ENCODE data around the gene IGF1R.

The IGF1R gene

DNA sequence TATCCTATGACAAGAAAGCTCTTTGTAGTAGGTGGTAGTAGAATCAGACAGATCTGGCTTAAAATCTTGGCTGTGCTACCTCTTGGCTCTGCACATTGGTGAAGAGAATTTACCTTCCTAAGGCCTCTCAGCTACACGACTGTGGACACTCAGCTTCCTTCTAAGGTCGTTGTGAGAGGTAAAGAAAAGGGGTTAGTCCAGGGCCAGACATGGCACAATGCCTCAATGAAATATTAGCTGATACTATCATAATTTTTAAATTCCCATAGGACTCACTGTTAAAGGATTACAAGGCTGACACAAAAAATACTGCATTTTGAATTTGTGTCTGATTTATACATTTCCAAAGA lies 80.4 kb downstream of the IGF1R start:
- TF ChIP-seq ZFX (IDR thresholded peaks at IDR 0.05): no peak
- TF ChIP-seq, protein P1, sequence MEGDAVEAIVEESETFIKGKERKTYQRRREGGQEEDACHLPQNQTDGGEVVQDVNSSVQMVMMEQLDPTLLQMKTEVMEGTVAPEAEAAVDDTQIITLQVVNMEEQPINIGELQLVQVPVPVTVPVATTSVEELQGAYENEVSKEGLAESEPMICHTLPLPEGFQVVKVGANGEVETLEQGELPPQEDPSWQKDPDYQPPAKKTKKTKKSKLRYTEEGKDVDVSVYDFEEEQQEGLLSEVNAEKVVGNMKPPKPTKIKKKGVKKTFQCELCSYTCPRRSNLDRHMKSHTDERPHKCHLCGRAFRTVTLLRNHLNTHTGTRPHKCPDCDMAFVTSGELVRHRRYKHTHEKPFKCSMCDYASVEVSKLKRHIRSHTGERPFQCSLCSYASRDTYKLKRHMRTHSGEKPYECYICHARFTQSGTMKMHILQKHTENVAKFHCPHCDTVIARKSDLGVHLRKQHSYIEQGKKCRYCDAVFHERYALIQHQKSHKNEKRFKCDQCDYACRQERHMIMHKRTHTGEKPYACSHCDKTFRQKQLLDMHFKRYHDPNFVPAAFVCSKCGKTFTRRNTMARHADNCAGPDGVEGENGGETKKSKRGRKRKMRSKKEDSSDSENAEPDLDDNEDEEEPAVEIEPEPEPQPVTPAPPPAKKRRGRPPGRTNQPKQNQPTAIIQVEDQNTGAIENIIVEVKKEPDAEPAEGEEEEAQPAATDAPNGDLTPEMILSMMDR (conservative IDR thresholded peaks at IDR 0.05): no peak
- peak overlapping the region; percentile 64 for H3K27ac ChIP-seq

DNA sequence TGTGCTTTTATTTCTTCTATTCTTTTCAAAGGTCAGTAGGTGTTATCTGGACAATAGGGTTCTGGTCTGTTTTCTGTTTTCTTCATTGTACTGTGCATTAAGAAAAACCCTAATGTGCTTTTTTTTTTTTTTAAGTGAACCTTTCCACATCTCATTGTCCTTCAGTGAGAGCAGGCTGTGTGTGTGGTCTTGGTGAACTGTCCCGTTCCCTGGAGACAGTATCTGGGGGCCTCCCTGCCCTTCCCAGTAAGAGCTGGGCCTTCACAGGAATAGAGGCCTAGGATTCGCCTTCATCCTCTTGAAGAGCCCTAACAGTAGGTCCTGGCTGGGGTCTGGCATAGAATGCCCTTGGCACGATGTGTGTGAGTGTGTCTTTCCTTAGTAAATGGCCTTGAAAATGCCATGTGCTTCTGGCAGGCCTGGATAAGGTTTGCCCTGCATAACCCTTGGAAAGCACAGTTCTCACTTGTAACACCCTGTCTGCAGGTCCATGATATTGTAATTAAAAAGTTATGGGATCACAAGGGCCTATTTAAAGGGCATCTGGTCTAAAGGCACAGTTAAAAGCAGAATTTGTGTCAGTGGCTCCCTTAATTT lies 81.2 kb downstream of the IGF1R start:
- H3K27ac ChIP-seq: no peak overlapping the region
- TF ChIP-seq, protein P1 (conservative IDR thresholded peaks at IDR 0.05): no peak
- no peak for TF ChIP-seq ZFX (IDR thresholded peaks at IDR 0.05)

DNA sequence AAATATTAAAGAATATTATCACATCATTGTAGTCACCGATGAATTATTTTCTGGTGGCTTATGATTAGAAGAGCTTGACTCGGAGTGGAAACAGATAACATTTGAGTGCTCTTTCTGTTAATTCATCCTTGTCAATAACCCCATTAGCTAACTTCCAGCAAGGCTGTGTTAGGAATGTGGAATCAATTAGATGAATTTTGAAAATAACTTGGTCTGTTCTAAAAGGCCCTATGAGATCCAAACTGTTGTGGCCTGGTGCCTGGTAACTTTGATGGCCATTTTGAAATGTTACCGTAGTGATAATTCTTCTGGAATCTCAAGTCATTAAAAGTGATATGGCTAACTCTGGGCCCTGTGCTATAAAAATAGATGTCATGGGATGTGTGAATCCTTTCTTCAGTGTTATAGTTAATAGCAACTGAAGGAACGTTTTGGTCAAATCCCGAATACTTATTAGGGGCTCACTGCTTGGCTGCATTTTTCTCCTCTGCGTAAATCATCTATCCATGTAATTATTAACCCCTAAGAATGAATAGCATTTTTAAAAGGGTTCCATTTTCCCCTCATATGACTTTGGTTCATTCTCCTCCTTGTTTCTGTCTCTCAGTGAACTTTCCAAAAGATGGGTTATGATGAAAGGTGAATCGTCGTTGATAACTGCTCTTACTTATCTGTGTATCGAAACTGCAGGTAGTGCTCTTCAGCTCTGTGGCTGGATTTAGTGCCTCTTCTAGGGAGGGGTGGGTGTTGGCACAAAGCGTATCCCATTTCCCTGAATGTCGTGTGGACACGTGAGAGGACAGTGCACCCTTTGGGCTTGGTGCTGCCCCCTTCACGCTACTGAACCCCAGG lies 82.7 kb downstream of the IGF1R start:
- TF ChIP-seq ZFX (IDR thresholded peaks at IDR 0.05): no peak
- TF ChIP-seq, protein P1 (conservative IDR thresholded peaks at IDR 0.05): no peak
- H3K27ac ChIP-seq: no peak overlapping the region

DNA sequence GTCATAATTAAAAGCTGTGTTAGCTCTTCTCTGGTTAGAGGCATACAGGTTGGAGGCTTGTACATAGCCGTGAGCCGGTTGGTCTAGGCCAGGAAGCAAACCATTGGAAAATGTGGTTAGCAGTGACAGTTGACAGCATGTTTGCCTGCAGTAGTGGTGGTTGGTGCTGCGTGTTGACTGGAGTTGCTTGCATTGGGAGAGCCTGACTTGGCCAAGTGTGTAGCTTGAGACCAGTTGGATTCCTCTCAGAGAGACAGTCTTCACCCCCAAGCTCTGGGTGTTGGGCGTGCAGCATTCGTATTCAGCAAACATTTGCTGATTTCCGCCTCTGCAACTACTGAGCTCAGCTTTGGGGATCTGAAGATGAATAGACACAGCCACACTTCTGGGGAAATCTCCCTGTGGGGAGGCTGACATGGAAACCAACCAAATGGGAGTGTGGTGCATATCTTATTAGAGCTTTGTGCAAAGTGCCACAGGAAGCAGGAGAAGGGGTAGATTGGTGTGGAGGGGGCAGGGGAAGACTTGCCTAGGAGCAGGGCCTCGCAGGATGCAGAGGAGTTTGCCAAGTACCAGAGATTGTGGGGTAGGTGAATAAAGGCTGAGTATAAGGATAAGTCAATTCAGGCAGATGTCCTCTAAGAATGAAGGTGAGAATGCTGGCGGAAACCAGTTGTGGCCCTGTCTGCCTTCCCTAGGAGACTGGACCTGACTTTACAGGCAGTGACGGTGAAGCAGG lies 83.5 kb downstream of the IGF1R start:
- no peak overlapping the region for H3K27ac ChIP-seq
- no peak for TF ChIP-seq ZFX (IDR thresholded peaks at IDR 0.05)
- TF ChIP-seq, protein P1 (conservative IDR thresholded peaks at IDR 0.05): no peak

DNA sequence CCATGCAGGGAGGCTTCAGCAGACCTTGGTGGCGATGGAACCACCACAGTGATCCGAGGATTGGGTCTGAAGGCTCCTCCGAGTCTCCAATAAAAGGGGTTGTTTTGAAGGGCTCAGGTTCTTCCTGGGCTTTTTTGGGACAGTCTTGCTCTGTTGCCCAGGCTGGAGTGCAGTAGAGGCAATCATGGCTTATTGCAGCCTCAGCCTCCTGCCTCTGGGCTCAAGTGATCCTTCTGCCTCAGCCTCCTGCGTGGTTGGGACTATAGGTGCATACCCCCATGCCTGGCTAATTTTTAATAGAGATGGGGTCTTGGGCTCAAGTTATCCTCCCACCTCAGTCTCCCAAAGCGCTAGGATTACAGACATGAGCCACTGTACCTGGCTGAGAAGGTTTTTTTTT lies 84.8 kb downstream of the IGF1R start:
- no peak for TF ChIP-seq ZFX (IDR thresholded peaks at IDR 0.05)
- TF ChIP-seq, protein P1 (conservative IDR thresholded peaks at IDR 0.05): no peak
- no peak overlapping the region for H3K27ac ChIP-seq

DNA sequence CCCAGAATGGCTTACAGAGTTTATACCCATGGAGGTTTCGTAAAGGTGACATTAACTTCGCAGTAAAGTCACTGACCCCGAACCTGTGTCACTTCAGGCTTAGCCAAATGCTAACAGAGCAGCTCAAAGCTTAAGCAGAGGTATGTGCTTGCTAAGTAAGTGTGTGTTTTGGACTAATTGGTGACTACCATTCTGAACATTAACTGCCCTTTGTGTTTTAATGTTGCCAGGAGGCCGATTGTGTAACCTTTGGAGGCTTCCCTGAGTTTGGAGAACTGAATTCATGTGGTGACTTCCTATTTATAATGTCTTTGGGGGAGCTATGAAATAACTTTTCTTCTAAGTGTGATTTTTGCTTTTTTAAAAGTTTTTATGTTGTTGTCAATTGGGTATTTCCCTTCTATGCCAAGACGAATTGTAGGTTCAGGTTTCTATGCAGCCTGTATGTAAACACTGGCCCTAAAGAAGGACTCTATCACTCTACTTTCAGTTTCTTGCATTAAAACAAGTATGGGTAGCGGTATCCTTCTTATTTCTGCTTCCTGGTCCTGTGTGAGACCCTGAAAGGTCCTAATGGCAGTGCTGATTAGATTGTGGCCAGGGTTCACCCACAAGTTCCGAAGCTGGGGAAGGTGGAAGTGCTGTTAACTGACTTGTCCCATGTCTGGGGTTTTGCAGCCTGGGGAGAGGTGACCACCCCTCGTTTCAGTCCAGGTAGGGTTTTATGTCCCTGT lies 86.3 kb downstream of the IGF1R start:
- no peak overlapping the region for H3K27ac ChIP-seq
- no peak for TF ChIP-seq ZFX (IDR thresholded peaks at IDR 0.05)
- TF ChIP-seq, protein P1 (conservative IDR thresholded peaks at IDR 0.05): no peak
